Upper lobe of right lung (tissue), 1 donor: Measurements from ENCODE around the gene GTF3C5. TPM values are rescaled to one million over a fixed set of nuclear protein-coding genes. Genes with fewer than 3 reads are reported as not detected.

Experiments used
- ATAC-seq: fragments of 200-7000 bp; cut with Tn5 transposase; one replicate; pipeline ENCODE4 v1.9.1; 2020; ENCODE audit warnings: mild to moderate bottlenecking, moderate library complexity
- DNase-seq: peaks from one replicate; pipeline ENCODE4 v3.0.0-alpha.2; 2020
- H3K27ac ChIP-seq: fragments of 200-600 bp; one replicate; pipeline ENCODE4 v1.8.0; 2022
- H3K27me3 ChIP-seq: fragments of 200-600 bp; one replicate; pipeline ENCODE4 v1.8.0; 2022; ENCODE audit warnings: mild to moderate bottlenecking
- H3K36me3 ChIP-seq: fragments of 200-600 bp; one replicate; pipeline ENCODE4 v1.8.0; 2022
- H3K4me1 ChIP-seq: fragments of 200-600 bp; one replicate; pipeline ENCODE4 v1.8.0; 2022
- H3K4me3 ChIP-seq: fragments of 200-600 bp; one replicate; pipeline ENCODE4 v1.8.0; 2022; ENCODE audit warnings: mild to moderate bottlenecking
- H3K9me3 ChIP-seq: fragments of 200-600 bp; one replicate; pipeline ENCODE4 v1.8.0; 2022
- intact Hi-C: fragments of 100-400 bp; cut with DNase I; formaldehyde crosslinking; loops from one replicate; pipeline ENCODE4 v1.11.0; 2022
- total RNA-seq: library from RNA; stranded (reverse); fragmentation: NEBNext Ultra II Directional; extraction: Animal tissue kit (Norgen Biotek cat#: 25700); gene quantifications from one replicate; pipeline ENCODE4 v1.2.1, GENCODE V29; 2021
- TF ChIP-seq, protein P1 (sequence below): fragments of 200-600 bp; IDR thresholded peaks from one replicate; pipeline ENCODE4 v1.8.0; 2022; ENCODE audit warnings: antibody characterized with exemption
- donor health status: DM: no; HTN: yes; CAD: no; lungs with severe emphysema.

The GTF3C5 gene
- total RNA-seq, 1 donor from 2014 or later: 41.7 TPM

DNA sequence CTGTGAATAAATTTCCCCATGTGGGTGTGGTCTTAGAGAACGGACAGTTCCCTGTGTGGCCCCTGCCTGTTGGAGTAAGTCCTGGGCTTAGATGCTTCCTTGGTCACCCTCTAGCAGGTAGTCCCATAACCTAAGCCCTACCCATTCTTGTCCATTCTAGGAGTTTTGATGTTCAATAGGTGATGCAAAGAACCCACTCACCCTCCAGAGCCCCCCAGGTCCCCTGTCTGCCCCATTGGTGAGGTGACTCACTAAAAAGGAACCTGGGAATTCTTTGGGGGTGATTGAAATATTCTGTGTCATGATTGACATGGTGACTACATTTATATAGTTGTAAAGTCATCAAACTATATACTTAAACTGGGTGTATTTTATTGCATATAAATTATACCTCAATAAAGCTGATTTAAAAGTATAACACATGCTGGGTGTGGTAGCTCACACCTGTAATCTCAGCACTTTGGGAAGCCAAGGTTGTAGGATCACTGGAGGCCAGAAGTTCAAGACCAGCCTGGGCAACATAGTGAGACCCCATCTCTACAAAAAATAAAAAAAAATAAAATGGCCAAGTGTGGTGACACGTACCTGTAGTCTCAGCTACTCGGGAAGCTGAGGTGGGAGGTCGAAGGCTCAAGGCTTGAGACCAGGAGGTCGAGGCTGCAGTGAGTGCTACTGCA, 20.8 kb upstream of the GTF3C5 start:
- H3K4me3 ChIP-seq: no peak overlapping the region
- H3K27ac ChIP-seq: no peak overlapping the region
- H3K9me3 ChIP-seq: no peaks in the 10 kb centered on the region
- H3K27me3 ChIP-seq: no peaks in the 10 kb centered on the region
- DNase-seq (no peak), ATAC-seq (no peak)
- H3K36me3 ChIP-seq: no peaks in the 10 kb centered on the region
- intact Hi-C loops: no loop called here
- TF ChIP-seq, protein P1, sequence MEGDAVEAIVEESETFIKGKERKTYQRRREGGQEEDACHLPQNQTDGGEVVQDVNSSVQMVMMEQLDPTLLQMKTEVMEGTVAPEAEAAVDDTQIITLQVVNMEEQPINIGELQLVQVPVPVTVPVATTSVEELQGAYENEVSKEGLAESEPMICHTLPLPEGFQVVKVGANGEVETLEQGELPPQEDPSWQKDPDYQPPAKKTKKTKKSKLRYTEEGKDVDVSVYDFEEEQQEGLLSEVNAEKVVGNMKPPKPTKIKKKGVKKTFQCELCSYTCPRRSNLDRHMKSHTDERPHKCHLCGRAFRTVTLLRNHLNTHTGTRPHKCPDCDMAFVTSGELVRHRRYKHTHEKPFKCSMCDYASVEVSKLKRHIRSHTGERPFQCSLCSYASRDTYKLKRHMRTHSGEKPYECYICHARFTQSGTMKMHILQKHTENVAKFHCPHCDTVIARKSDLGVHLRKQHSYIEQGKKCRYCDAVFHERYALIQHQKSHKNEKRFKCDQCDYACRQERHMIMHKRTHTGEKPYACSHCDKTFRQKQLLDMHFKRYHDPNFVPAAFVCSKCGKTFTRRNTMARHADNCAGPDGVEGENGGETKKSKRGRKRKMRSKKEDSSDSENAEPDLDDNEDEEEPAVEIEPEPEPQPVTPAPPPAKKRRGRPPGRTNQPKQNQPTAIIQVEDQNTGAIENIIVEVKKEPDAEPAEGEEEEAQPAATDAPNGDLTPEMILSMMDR: no peak
- no peaks in the 10 kb centered on the region for H3K4me1 ChIP-seq

DNA sequence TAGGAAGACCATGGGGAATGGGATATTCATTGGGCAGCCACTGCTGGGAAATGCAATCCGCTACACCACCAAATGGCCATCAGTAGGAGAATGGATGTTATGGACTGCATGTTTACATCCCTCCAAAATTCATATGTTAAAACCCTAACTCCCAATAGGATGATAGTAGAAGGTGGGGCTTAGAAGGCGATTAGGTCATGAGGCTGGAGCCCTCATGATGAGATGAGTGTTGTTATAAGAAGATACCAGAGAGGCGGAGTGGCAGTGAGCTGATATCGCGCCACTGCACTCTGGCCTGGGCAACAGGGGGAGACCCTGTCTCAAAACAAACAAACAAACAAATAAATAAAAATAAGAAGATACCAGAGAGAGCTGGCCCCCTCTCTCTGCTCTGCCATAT, 16.1 kb upstream of the GTF3C5 start:
- Histone ChIP-seq H3K27me3 (no peaks in the 10 kb centered on the region), H3K36me3 (no peaks in the 10 kb centered on the region), H3K9me3 (no peaks in the 10 kb centered on the region), H3K4me1 (no peaks in the 10 kb centered on the region), H3K4me3 (no peak overlapping the region), H3K27ac (no peak overlapping the region)
- DNase-seq: no peak
- TF ChIP-seq, protein P1: no peak
- no peak for ATAC-seq
- intact Hi-C loops: no loop called here

DNA sequence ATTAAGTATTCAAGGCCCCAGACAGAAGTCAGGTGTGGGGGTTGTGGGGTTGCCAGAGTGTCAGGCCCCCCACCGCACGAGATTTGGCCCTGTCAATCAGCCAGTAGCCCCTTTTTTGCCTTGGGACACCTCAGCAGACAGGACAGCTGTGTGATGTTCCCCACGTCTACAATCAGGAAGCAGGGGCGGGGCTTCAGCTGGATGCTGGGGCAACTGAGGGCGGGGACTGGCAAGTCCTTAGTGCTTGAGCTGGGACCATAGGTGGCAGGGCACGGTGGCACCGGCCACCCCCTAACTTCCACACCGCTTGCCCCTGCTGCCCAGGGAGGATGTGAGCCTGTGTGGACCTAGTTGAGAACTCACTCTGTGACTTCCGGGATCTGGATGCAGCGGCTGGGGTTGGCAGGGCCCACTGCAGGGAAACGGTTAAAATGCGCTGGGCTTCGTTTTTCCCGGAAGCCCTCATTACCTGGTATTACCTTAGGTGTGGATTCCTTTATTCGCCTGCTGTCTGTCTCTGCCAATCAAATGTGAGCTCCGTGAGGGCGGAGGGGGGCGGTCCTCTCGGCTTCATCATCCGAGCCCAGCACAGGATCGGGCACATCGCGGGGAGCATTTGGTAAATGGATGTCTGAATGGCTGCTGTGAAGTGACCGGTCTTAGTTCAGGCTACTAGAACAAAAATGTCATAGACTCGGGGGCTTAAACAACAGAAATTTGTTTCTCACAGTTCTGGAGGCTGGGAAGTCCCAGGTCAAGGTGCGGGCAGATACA, 7.5 kb upstream of the GTF3C5 start:
- DNase-seq: no peak
- TF ChIP-seq, protein P1: no peak
- Histone ChIP-seq H3K4me1 (no peaks in the 10 kb centered on the region), H3K9me3 (no peaks in the 10 kb centered on the region), H3K36me3 (no peaks in the 10 kb centered on the region), H3K4me3 (no peak overlapping the region), H3K27me3 (no peaks in the 10 kb centered on the region), H3K27ac (no peak overlapping the region)
- ATAC-seq: peak; percentile 48
- intact Hi-C loops: no loop called here

DNA sequence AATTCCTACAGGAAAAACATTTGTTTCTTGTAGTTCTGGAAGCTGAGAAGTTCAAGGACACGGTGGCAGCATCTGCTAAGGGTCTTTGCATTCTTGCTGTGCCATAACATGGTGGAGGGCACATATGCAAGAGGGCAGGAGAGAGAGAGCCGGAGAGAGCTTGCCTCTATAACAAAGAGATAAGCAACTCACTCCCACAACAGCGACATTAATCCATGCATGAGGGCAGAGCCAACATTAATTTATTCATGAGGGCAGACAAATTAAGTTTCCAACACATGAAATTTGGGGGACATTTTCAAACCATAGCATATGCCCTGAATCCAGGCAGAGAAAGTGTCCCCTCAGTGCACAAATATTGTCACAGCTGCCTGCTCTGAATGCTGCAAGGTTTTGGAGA, 4.4 kb upstream of the GTF3C5 start:
- Histone ChIP-seq H3K36me3 (no peaks in the 10 kb centered on the region), H3K4me1 (peaks cover 10% of the 10 kb centered on the region), H3K9me3 (no peaks in the 10 kb centered on the region), H3K27ac (no peak overlapping the region), H3K4me3 (no peak overlapping the region), H3K27me3 (no peaks in the 10 kb centered on the region)
- intact Hi-C loops: no loop called here
- DNase-seq (no peak), ATAC-seq (no peak)
- TF ChIP-seq, protein P1: no peak

DNA sequence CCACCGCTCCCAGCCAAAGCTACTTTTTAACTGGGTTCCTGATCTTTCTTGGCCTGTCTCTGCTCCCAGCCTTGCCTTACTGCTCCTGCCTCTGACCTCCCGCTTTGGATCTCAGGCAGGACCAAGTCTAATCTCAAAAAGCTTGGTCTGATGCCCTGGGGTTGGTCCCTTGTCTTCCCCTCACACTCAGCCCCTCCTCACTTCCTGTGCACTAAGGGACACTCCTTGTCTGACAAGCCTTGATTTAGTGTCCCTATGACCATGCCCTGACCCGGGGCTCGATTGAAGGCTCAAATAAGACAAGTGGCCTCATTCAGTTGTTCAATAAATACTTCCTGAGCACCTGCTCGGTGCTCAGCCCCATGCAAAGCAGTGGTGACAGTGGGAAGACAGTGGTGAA, 3.7 kb upstream of the GTF3C5 start:
- intact Hi-C loops: no loop called here
- Histone ChIP-seq H3K4me3 (no peak overlapping the region), H3K27me3 (no peaks in the 10 kb centered on the region), H3K27ac (no peak overlapping the region), H3K36me3 (no peaks in the 10 kb centered on the region), H3K4me1 (peaks cover 16% of the 10 kb centered on the region), H3K9me3 (no peaks in the 10 kb centered on the region)
- no peak for DNase-seq
- TF ChIP-seq, protein P1: no peak
- ATAC-seq: no peak
